ENCODE data around the gene ROCK2. TPM values are rescaled to one million over a fixed set of nuclear protein-coding genes. Genes with fewer than 3 reads are reported as not detected.

ROCK2 gene
- total and polyA plus RNA-seq, 2 of the 13 experiments (the other 11 are each of a cell fraction or from before 2014, with no cell fraction given) = 38.1 to 119 TPM

DNA sequence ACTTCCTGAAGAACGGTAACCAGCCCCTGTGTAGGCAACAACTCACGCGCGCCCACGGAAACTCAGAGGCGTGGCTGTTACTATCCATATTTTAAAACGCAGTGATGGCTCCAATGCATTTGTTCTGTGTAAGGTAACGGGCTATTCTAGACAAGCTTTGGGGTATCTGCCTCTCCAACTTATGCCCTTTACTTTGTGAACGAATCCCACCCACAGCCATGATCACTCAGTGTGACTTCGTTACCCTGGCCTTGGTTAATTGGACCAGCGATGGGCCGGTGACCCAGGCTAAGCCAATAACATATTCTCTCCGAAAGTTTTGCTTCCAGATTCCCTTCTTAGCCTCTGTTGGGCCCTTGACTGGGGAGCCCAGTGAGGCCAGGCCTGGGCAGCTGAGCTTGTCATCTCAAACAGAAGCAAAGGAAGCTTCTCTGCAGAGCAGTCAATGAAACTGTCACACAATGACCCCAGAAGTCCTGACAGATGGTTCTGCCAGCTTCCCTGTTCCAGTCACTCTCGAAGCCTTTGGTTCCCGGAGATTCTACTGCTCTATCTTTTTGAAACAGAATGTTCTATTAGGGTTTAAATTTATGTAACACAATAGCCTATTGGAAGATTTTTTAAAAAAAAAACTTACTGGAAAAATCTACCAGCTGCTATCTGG is 30.7 kb upstream of the ROCK2 start (continued):
- TF ChIP-seq, protein P1, sequence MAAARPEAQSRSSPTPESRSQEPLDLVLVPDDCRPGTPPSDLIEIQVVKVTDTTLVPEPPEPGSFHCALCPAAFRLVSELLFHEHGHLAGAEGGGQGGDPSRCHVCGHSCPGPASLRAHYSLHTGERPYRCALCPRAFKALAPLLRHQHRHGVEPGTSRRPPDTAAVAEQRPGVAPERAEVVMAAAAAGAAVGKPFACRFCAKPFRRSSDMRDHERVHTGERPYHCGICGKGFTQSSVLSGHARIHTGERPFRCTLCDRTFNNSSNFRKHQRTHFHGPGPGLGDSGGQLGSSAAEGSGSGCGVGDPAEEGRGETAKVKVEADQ (CRISPR knock-in tag; IDR thresholded peaks at IDR 0.05; ENCODE audit: borderline replicate concordance) = no peak
- TF ChIP-seq HHEX (CRISPR knock-in tag; IDR thresholded peaks at IDR 0.05) (no peak), KLF11 (CRISPR knock-in tag; IDR thresholded peaks at IDR 0.05) (no peak), NCOA1 (CRISPR knock-in tag; IDR thresholded peaks at IDR 0.05) (0 out of 2 replicates have a peak, but pooled peaks have one; percentile 65), ZNF83 (CRISPR knock-in tag; IDR thresholded peaks at IDR 0.05; ENCODE audit: borderline replicate concordance) (no peak), ZFY (CRISPR knock-in tag; IDR thresholded peaks at IDR 0.05) (no peak), MTF1 (CRISPR knock-in tag; IDR thresholded peaks at IDR 0.05) (no peak), ZNF841 (CRISPR knock-in tag; IDR thresholded peaks at IDR 0.05; ENCODE audit: borderline replicate concordance) (no peak), ZNF232 (CRISPR knock-in tag; IDR thresholded peaks at IDR 0.05; ENCODE audit: borderline replicate concordance) (0 out of 2 replicates have a peak, but pooled peaks have one; percentile 39), ZBTB7A (CRISPR knock-in tag; IDR thresholded peaks at IDR 0.05) (no peak), ZNF335 (CRISPR knock-in tag; IDR thresholded peaks at IDR 0.05) (no peak), ZNF30 (CRISPR knock-in tag; IDR thresholded peaks at IDR 0.05) (0 out of 2 replicates have a peak, but pooled peaks have one; percentile 37), HMG20B (CRISPR knock-in tag; conservative IDR thresholded peaks at IDR 0.05) (no peak), RORA (CRISPR knock-in tag; IDR thresholded peaks at IDR 0.05) (no peak), CCDC6 (CRISPR knock-in tag; IDR thresholded peaks at IDR 0.05) (no peak), ZNF136 (CRISPR knock-in tag; IDR thresholded peaks at IDR 0.05; ENCODE audit: low read depth) (no peak), ZNF766 (CRISPR knock-in tag; IDR thresholded peaks at IDR 0.05; ENCODE audit: borderline replicate concordance) (no peak), ELF4 (CRISPR knock-in tag; IDR thresholded peaks at IDR 0.05; ENCODE audit: borderline replicate concordance) (no peak), ZKSCAN1 (IDR thresholded peaks at IDR 0.05; ENCODE audit: low read length) (no peak), ONECUT2 (CRISPR knock-in tag; IDR thresholded peaks at IDR 0.05) (no peak), ZSCAN21 (CRISPR knock-in tag; IDR thresholded peaks at IDR 0.05; ENCODE audit: borderline replicate concordance) (no peak)
- TF ChIP-seq, protein P2, sequence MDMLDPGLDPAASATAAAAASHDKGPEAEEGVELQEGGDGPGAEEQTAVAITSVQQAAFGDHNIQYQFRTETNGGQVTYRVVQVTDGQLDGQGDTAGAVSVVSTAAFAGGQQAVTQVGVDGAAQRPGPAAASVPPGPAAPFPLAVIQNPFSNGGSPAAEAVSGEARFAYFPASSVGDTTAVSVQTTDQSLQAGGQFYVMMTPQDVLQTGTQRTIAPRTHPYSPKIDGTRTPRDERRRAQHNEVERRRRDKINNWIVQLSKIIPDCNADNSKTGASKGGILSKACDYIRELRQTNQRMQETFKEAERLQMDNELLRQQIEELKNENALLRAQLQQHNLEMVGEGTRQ (IDR thresholded peaks at IDR 0.05; ENCODE audit: low read depth, low read length) = no peak
- TF ChIP-seq, protein P2 (CRISPR knock-in tag; IDR thresholded peaks at IDR 0.05; ENCODE audit: borderline replicate concordance) = no peak
- TF ChIP-seq, protein P3, sequence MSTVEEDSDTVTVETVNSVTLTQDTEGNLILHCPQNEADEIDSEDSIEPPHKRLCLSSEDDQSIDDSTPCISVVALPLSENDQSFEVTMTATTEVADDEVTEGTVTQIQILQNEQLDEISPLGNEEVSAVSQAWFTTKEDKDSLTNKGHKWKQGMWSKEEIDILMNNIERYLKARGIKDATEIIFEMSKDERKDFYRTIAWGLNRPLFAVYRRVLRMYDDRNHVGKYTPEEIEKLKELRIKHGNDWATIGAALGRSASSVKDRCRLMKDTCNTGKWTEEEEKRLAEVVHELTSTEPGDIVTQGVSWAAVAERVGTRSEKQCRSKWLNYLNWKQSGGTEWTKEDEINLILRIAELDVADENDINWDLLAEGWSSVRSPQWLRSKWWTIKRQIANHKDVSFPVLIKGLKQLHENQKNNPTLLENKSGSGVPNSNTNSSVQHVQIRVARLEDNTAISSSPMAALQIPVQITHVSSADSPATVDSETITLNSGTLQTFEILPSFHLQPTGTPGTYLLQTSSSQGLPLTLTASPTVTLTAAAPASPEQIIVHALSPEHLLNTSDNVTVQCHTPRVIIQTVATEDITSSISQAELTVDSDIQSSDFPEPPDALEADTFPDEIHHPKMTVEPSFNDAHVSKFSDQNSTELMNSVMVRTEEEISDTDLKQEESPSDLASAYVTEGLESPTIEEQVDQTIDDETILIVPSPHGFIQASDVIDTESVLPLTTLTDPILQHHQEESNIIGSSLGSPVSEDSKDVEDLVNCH (CRISPR knock-in tag; IDR thresholded peaks at IDR 0.05) = no peak
- TF ChIP-seq, protein P4, sequence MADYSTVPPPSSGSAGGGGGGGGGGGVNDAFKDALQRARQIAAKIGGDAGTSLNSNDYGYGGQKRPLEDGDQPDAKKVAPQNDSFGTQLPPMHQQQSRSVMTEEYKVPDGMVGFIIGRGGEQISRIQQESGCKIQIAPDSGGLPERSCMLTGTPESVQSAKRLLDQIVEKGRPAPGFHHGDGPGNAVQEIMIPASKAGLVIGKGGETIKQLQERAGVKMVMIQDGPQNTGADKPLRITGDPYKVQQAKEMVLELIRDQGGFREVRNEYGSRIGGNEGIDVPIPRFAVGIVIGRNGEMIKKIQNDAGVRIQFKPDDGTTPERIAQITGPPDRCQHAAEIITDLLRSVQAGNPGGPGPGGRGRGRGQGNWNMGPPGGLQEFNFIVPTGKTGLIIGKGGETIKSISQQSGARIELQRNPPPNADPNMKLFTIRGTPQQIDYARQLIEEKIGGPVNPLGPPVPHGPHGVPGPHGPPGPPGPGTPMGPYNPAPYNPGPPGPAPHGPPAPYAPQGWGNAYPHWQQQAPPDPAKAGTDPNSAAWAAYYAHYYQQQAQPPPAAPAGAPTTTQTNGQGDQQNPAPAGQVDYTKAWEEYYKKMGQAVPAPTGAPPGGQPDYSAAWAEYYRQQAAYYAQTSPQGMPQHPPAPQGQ (CRISPR knock-in tag; IDR thresholded peaks at IDR 0.05; ENCODE audit: borderline replicate concordance) = no peak

Measured in HepG2 (cell line).